NCI-H510A treated with DMSO at 0.1 percent for 48 hours (cell line): ENCODE measurements around the gene NR4A1.

Experiments used
- DNase-seq: peaks from one replicate; lab custom pipeline; 2025; lab: John Stamatoyannopoulos, UW

NR4A1 gene

DNA sequence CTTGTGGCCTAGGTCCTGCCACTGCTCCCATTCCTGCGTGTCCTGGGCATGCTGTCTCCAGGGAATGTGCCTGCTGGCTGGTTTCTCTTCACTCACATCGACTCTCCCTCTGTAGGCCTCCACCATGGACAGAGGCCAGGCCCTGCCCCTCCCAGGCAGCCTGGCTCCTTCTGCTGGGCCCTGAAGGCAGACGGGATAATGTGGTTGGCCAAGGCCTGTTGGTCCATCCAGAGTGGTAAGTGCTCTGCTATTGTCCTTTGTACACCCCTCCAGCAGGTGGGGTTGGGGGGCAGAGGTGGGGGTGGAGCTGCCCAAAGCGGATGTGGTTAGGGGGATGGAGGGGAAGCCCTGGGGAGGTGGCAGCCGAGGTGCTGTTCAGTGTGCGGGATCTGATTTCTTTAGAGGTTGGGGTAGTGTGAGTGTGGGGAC lies 9.5 kb upstream of the NR4A1 start:
- DNase-seq, result no peak

DNA sequence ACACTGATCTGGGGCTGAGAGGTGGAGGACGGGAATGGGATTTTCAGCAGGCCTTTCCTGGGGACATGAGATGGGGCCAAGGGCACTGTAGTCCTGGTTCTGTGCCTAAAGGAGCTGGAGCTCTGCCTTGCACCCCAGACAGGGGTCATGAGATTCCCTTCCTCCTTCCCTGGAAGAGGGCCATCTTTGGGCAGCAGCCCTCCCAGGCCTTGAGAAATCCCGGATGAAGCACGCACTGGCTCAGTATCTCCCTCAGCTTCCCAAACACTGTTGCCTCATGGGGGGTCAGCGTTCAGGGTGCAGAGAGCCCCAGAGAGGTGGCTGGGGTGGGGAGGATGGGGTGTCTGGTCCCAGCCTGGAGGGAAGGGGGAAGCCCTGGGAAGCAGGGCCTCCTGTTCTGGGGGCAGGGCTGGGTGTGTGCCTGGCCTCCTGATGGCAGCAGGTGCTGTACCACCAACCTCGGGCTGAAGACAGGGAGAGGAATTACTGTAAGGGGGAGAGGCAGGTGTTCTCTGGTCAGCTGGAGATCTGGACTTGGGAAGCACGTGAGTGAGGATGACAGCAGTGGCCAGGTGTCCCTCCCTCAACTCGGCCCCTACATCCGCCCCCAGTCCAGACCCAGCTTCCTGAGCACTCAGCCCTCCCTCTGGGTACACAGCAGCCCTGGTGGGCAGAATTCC lies 8.4 kb upstream of the NR4A1 start:
- peak; percentile 33 for DNase-seq

DNA sequence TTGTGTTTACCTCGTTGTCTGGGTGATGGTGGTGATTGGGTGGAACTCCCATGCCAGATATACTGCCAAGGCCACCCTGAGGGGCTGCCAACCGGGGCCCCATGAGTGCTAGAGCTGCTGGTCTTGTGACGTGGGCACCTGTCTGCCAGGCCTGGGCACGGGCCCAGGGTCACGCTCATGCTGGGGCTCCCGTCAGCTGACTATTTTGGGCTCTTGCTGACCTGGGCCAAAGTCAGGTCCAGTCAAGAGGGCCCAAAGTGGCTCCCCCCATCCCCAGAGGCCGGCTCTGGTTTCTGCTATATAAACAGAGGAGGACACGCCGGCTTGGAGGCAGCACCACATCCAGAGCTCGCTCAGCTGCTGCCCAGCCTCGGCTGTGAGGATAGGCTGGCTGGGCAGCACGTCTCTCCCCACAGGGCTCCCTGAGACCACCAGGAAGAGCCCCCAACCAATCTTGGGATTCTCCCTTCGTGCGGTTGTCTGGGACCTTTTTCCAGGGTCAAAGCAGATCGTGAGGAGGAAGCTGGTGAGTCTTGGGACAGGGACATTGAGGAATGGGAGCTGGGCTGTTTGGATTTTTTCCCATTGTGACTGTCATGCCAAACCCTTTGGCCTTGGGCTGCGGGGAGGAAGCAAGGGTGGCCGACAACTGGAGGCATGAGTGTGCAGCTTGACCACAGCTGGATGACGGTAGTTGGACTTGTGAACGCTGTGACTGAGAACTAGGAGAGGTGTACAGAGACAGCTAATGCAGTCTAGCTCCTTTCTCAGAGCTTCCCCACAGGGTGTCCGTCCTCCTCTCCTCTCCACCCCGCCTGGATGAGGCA lies 7.6 kb upstream of the NR4A1 start:
- DNase-seq, result no peak

DNA sequence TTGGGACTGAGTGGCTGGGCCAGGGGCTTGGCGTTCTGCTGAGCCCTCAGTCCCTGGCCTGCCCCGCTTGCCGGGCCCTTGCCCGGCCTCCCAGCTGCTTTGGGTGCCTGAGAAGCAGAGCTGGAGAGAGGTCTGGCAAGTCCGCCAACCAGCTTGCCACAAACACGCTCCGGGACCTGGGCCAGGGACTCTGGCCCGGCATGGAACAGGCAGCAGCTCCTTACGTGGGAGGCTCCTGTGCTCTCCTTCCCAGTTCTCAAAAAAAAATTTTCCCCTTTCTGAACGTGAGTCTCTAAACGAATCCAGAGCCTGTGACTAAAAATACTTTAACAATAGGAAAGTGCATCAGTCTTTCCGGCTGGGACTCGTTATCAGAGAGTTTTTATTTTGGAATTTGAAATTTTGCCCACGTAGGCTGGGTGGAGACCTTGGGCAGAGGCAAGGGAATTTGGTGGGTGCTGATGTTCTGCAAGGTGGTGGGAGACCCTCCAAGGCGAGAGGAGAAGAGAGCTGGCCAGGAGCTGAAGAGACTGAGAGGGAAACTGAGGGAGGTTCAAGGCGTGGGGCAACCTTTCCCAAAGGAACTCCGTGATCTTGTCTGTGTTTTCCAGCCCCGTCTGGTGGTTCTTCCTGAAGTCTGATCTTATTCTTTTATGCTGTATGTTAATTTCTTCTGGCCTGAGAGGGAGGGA lies 6.8 kb upstream of the NR4A1 start:
- no peak for DNase-seq

DNA sequence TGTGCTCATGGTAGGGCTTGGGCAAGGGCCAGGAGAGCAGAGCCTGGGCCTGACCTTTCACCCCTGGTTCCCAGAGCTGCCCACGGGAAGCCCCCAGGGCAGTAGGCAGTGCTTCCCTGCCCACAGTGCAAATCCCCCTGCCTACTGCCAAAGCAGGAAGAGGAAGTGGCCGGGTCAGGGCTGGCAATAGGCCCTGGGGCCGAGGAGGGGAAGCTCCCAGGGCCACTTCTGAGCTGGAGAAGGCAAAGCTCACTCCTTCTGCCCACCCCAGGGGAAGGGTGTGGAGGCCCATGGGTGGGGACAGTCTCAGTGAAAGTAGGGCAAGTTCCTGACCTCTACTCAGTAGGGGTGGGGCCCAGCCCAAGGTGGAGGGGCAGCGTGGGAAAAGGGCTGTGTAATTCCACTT lies 5.4 kb upstream of the NR4A1 start:
- DNase-seq, result no peak

DNA sequence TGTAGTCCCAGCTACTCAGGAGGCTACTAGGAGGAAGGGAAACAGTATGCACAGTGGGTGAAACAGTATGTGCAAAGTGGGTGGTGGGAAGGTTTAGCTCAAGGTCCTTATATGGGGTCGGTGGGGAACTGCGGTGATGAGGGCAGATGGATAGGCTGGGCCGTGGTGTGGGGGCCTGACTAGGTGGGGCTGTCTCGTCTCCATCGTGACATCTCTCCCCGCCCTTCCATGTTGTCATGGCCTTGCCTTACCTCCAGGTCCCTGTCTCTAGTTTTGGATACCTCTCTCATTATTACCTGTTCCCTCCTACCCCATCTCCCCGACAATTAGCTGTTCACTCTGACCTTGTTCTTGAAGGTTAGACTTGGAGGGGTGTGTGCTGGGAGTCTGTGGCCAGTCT lies 4.4 kb upstream of the NR4A1 start:
- no peak for DNase-seq

DNA sequence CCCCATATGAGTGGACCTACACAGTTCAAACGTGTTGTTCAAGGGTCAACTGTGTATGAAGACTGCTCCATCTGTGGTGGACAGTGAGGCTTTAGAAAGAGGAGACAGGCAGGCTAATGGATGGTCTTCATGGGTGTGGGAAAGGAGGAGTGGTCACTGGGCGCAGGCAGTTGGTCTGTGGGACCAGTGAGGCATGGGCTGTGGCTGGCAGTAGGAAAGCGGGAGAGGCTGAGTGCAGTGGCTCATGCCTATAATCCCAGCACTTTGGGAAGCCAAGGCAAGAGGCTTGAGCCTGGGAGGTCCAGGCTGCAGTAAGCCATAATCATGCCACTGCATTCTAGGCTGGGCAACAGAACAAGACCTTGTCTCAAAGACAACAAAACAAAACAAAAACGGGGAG lies 2.0 kb upstream of the NR4A1 start:
- no peak for DNase-seq

DNA sequence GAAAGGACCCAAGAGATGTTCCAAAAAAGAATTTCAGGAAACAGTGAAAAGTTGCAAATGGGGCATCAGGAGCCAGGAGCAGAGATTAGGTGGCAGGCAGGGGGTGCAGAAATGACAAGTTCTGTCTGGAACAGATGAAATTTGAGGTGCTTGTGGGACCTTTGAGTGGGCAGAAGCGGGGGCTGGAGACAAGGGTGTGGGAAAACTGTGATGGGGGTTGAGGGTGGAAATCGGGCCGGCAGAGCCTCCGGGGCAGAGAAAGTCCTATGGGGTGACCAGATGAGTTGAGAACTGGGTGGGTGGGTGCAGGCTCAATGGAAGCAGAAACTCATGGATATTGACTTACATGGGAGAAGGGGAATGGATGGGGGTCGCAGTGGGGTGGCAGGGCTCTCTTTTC lies 1.6 kb upstream of the NR4A1 start:
- DNase-seq, result no peak

DNA sequence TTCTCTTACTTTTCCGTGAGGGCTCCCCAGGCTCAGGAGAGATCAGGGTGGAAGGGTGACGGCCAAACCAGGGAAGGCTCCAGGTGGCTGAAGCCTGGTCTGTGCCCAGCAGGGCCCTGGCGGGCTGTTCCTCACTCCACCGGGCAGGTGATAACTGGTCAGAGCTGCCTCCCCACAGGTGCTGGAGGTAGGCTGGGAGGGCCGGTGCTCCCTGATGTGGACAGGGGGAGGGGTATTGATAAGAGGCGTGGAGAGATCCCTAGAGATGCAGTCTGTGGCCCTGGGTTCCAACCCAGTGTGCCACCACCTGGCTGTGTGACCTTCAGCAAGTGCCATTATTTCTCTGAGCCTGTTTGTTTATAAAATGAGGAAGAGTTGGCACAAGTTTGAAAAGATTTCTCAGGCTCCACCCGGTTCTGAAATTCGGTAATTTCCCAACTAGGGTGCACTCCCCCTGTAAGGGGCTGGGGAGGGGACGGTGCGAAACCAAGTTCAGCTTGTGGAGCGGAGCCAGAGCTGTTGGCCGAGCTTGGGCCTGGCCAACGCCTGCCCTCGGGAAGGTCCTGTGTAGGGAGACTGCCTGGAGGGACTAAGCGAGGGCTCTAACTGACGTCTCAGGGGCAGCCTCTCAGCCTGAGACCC lies 1.0 kb upstream of the NR4A1 start:
- DNase-seq, result peak; percentile 58

DNA sequence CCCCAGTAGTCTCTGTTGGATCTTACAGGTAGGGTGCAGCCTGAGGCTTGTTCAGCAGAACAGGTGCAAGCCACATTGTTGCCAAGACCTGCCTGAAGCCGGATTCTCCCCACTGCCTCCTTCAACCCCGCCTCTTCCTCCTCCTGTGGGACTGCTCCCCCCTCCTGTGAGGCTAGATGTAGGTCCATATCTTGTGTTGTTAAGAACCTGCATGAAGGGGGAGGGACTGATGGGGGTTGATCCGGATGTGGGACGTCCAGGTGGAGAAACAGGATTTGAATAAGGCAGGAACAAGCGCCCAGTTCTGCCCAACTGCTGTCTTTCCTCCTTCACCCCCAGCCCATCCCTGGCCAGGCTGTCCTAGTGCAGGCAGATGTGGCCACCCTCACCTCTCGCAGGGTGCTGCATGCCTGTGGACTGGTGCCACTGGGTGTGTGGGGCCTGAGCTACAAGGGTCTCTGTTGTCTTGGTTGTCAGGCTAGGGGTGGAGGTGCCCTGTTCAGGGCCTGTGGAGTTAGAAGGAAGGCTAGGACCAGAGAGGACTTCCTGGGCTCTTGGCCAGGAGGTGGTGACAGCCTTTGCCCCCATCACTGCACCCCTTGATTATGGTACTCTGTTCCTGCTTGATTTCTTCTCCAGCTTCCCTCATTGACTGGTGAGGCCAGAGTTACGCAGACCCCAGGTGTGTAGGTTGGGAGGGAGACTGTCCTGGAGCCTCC lies 1.4 kb downstream of the NR4A1 start:
- no peak for DNase-seq

DNA sequence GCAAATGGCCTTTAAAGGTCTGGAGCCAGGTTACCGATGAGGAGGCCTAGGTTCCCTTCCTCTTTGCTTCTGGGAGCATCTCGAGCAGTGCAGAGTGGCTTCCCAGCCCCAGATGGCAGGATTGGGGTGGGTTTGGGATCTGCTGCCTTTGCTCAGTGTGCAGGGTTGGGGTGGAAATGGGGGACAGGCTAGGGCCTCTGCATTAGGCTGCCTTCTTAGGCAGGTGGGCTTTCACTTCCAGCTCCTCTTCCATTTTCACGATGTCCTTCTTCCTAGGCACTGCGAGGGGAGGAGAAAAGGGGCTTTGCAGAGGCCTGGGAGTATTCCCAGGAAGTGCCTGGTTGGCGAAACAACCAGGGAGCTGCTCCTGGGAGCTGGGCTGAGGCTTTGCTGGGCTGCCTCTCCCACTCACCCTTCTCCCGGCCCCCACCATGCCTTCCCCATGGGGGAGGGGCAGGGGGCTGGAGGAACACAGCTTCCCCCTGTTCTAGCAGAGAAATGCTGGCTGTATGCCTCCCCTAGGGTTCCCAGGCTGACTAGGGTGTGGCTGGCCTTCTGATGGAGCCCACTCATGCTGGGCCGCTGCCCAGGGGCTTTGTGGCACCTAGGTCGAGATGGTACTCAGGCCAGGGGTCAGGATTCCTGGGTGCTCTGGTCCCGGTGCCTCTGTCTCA lies 2.4 kb downstream of the NR4A1 start:
- DNase-seq, result no peak

DNA sequence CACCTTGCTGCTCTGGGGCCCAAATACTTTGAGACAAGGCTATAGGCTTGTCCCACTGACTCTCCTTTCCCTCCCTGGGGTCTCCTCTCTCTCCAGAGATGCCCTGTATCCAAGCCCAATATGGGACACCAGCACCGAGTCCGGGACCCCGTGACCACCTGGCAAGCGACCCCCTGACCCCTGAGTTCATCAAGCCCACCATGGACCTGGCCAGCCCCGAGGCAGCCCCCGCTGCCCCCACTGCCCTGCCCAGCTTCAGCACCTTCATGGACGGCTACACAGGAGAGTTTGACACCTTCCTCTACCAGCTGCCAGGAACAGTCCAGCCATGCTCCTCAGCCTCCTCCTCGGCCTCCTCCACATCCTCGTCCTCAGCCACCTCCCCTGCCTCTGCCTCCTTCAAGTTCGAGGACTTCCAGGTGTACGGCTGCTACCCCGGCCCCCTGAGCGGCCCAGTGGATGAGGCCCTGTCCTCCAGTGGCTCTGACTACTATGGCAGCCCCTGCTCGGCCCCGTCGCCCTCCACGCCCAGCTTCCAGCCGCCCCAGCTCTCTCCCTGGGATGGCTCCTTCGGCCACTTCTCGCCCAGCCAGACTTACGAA lies 3.1 kb downstream of the NR4A1 start:
- DNase-seq, result no peak

DNA sequence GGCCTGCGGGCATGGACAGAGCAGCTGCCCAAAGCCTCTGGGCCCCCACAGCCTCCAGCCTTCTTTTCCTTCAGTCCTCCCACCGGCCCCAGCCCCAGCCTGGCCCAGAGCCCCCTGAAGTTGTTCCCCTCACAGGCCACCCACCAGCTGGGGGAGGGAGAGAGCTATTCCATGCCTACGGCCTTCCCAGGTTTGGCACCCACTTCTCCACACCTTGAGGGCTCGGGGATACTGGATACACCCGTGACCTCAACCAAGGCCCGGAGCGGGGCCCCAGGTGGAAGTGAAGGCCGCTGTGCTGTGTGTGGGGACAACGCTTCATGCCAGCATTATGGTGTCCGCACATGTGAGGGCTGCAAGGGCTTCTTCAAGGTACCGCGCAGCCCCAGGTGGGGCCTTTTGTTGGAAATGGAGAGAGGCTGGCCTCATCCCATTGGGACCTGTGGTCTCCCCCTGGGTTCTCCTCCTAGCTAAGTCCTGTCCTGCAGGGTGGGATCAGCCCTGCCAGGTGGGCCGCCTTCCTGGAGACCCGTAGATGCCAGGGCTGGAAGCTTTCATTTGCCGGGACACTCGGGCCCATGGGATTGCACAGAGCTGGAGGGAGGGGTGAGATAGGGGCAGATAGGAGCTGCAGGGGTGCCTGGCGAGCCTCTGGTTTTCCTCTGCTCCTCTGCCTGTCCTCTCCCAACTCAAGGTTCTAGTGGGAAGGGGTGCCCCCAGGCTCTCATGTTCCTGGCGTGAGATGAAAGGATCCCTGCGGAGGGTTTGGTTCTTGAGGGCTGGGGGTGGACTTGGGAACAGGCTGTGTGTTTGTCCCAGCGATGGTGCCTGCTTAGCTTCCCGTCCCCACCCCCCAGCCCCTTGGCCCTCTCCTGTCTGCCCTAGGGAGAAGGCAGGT lies 3.8 kb downstream of the NR4A1 start:
- DNase-seq, result no peak

DNA sequence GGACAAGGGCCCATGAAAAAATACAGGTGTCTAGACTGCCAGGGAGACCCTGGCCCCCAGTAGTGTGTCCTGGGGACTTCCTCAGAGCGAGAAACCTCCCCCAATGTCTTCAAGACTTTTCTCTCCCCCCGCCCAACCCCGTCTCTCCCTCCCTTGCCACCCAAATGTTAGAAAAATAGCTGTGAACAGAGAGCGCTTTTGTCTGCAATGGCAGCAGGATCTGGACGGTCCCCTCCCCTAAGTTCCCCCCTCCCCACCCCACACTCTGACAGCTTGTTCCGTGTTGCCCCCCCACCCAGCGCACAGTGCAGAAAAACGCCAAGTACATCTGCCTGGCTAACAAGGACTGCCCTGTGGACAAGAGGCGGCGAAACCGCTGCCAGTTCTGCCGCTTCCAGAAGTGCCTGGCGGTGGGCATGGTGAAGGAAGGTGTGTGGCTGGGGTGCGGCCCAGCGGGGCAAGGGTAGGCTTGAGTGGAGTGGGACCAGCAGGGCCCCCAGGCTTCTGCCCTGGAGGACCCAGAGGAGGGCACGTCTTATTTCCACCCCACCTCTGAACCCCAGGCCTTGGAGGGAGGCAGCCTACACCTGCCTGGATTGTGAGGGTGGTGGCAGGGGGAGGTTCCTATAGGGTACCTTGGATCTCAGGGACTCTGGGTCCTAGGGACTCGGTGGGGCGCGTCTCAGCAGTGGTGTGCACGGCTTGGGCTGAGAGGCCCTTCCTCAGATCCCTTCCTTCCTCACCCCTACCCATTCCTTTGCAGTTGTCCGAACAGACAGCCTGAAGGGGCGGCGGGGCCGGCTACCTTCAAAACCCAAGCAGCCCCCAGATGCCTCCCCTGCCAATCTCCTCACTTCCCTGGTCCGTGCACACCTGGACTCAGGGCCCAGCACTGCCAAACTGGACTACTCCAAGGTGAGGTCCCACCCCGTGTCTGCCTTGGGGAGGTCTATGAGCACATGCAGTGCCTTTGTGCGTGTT lies 4.8 kb downstream of the NR4A1 start:
- DNase-seq, result no peak

DNA sequence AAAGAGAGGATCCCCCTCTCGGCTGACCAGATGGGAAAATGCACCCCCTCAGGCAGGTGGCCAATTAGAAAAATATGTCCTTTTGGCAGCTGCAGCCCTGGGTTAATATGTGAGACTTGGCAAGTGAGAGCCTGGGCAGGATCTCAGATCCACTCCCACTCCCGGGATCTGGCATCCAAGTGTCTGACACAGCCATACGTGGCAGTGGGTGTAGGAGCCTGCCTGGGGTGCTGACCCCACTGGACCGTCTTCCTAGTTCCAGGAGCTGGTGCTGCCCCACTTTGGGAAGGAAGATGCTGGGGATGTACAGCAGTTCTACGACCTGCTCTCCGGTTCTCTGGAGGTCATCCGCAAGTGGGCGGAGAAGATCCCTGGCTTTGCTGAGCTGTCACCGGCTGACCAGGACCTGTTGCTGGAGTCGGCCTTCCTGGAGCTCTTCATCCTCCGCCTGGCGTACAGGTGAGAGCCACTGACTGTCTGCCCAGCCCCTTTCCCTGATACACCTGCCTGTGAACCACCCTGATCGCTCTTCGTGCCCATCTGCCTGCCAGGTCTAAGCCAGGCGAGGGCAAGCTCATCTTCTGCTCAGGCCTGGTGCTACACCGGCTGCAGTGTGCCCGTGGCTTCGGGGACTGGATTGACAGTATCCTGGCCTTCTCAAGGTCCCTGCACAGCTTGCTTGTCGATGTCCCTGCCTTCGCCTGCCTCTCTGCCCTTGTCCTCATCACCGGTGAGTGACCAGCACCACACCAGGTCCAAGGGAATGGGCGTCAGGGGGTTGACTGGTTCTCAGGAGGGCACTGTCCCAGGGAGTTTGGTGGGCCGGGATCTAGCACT lies 5.8 kb downstream of the NR4A1 start:
- no peak for DNase-seq

DNA sequence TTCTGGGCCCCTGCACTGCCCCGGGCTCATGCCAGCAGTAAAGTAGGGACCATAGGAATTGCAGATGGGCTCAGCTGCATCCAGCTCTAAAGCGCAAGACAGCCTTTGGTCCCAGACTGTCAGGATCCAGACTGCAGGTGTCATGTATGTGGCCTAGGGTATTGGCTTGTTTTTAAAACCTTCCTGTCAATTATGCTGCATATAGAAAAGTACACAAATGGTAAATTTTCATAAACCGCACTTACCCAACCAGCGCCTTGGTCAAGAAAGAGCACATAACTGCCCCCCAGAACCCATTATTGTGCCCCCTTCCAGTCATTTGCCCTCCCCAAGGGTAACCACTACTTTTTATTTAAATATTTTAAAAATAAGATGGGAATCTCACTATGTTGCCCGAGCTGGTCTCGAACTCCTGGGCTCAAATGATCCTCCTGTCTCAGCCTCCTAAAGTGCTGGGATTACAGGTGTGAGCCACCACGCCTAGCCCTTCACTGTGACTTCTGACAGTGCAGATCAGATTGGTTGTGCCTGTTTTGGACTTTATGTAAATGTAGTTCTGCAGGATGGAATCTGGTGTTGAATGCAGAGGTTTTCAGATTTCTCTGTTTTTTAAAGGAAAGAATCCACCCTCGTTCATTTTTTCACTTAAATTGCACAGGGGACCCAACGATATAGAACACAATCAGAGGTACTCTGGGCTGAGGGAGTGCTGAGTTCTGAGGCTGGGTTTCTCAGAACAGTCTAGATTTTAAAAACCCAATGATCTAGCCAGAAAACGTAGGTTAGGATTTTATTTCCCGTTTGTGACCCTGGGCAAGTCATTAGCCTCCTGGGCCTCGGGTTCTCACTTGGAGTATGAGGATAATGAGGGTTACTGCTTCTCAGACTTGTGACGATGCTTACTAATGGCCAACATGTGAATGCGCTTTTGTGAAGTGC lies 6.7 kb downstream of the NR4A1 start:
- no peak for DNase-seq
